SKM-1 treated with dmso at 0.1 percent for 144 hours (cell line): ENCODE measurements around the gene PDE3A.

Experiments used
- DNase-seq: peaks from one replicate; lab custom pipeline; 2025; ENCODE audit not compliant: unreplicated experiment; lab: John Stamatoyannopoulos, UW

The PDE3A gene

GRCh38 chr12:20420557-20420956, 52.2 kb downstream of the PDE3A start:
- DNase-seq = no peak

- no peak for DNase-seq
Measured at GRCh38 chr12:20421421-20421820, 53.1 kb downstream of the PDE3A start.

- no peak for DNase-seq
Measured at GRCh38 chr12:20423557-20423956, 55.2 kb downstream of the PDE3A start.

GRCh38 chr12:20424841-20425240, 56.5 kb downstream of the PDE3A start:
- no peak for DNase-seq

GRCh38 chr12:20426191-20426590, 57.9 kb downstream of the PDE3A start:
- DNase-seq = no peak

- no peak for DNase-seq
Measured at GRCh38 chr12:20426957-20427356, 58.6 kb downstream of the PDE3A start.

GRCh38 chr12:20429852-20430251, 61.5 kb downstream of the PDE3A start:
- DNase-seq = no peak

GRCh38 chr12:20432290-20432689, 64.0 kb downstream of the PDE3A start:
- no peak for DNase-seq

GRCh38 chr12:20434996-20435395, 66.7 kb downstream of the PDE3A start:
- DNase-seq = no peak

- no peak for DNase-seq
Measured at GRCh38 chr12:20436316-20436715, 68.0 kb downstream of the PDE3A start.

GRCh38 chr12:20438299-20438779, 70.0 kb downstream of the PDE3A start:
- no peak for DNase-seq

- no peak for DNase-seq
Measured at GRCh38 chr12:20439626-20440025, 71.3 kb downstream of the PDE3A start.

GRCh38 chr12:20440408-20440807, 72.1 kb downstream of the PDE3A start:
- DNase-seq = no peak

- DNase-seq = no peak
Measured at GRCh38 chr12:20442322-20442721, 74.0 kb downstream of the PDE3A start.

- DNase-seq = no peak
Measured at GRCh38 chr12:20443255-20443654, 74.9 kb downstream of the PDE3A start.

GRCh38 chr12:20443792-20444191, 75.5 kb downstream of the PDE3A start:
- DNase-seq = no peak

GRCh38 chr12:20444595-20445170, 76.3 kb downstream of the PDE3A start:
- DNase-seq = no peak

- DNase-seq = no peak
Measured at GRCh38 chr12:20445687-20446086, 77.3 kb downstream of the PDE3A start.

GRCh38 chr12:20446836-20447235, 78.5 kb downstream of the PDE3A start:
- no peak for DNase-seq

GRCh38 chr12:20448781-20449180, 80.4 kb downstream of the PDE3A start:
- no peak for DNase-seq

GRCh38 chr12:20450591-20451180, 82.3 kb downstream of the PDE3A start:
- DNase-seq = no peak

- no peak for DNase-seq
Measured at GRCh38 chr12:20451761-20452160, 83.4 kb downstream of the PDE3A start.

GRCh38 chr12:20452496-20453010, 84.2 kb downstream of the PDE3A start:
- no peak for DNase-seq
